GM12878 (cell line): ENCODE data around the gene PDIA4. TPM values are rescaled to one million over a fixed set of nuclear protein-coding genes. Genes with fewer than 3 reads are reported as not detected.

Experiments
- ATAC-seq: fragments of 200-7000 bp; cut with Tn5 transposase; 3 replicates; pipeline ENCODE4 v1.9.1; 2020; ENCODE audit warnings: mild to moderate bottlenecking, moderate library complexity
- BruUV-seq: library from RNA; stranded (reverse); fragments of 400-500 nt; replicated peaks from 2 replicates; lab custom pipeline; 2021; lab: Mats Ljungman, UMichigan
- CTCF ChIA-PET: fragments of 300-600 bp; sonication (Branson Sonifier 250); formaldehyde crosslinking; extraction: SDS; loops from one replicate; lab custom pipeline; 2021; ENCODE audit warnings: inconsistent platforms; lab: Yijun Ruan, JAX
- POLR2A ChIA-PET: fragments of 350-600 bp; formaldehyde crosslinking; extraction: SDS; loops from one replicate; lab custom pipeline; 2021; ENCODE audit warnings: inconsistent platforms; lab: Charles Lee
- RAD21 ChIA-PET: fragments of 300-600 bp; sonication (Branson Sonifier 250); formaldehyde crosslinking; loops from one replicate; lab custom pipeline; 2023; ENCODE audit warnings: antibody characterized with exemption; ENCODE audit not compliant: unreplicated experiment; lab: Charles Lee
- SMC1A ChIA-PET: fragments of 300-600 bp; sonication (Branson Sonifier 250); formaldehyde crosslinking; loops from one replicate; lab custom pipeline; 2023; ENCODE audit not compliant: unreplicated experiment, uncharacterized antibody; lab: Charles Lee
- DNase-seq: peaks from one replicate; pipeline ENCODE4 v3.0.0-alpha.2; 2011; ENCODE audit warnings: low read depth, low spot score
- FAIRE-seq: peaks from 3 replicates; lab custom pipeline; 2011; peaks lifted over from hg19 to GRCh38; lab: Jason Lieb, UNC
- H2AFZ ChIP-seq: 2 replicates; pipeline ENCODE4 v1.6.0; 2011; ENCODE audit warnings: low read depth, low read length, control low read depth; ENCODE audit not compliant: control insufficient read depth
- H3K27ac ChIP-seq: 2 replicates; pipeline ENCODE4 v1.5.1; 2011; ENCODE audit warnings: control low read depth; ENCODE audit not compliant: control insufficient read depth, insufficient read depth
- H3K27me3 ChIP-seq, 2 experiments: replicated peaks in 1 of 2; 2 replicates each; pipeline versions ENCODE4 v1.6.0 to v1.6.1; 2011; ENCODE audit warnings: low read length in 1 of 2; ENCODE audit not compliant: control insufficient read depth in 2 of 2, insufficient read depth in 2 of 2
- H3K36me3 ChIP-seq, 2 experiments: 2 replicates each; pipeline ENCODE4 v1.5.1; 2011; ENCODE audit warnings: low read length in 1 of 2; ENCODE audit not compliant: control insufficient read depth in 2 of 2, insufficient read depth in 2 of 2
- H3K4me1 ChIP-seq: 2 replicates; pipeline ENCODE4 v1.6.1; 2011; ENCODE audit warnings: mild to moderate bottlenecking, low read length, moderate library complexity, mixed read lengths; ENCODE audit not compliant: control insufficient read depth, insufficient read depth
- H3K4me2 ChIP-seq: 2 replicates; pipeline ENCODE4 v1.6.0; 2011; ENCODE audit warnings: control low read depth; ENCODE audit not compliant: control insufficient read depth, insufficient read depth
- H3K4me3 ChIP-seq: fragments of 200-600 bp; sonication (generic); 2 replicates; pipeline ENCODE4 v1.5.1; 2016
- H3K79me2 ChIP-seq: 2 replicates; pipeline ENCODE4 v1.6.0; 2011; ENCODE audit warnings: low read length; ENCODE audit not compliant: control insufficient read depth, insufficient read depth
- H3K9ac ChIP-seq: 2 replicates; pipeline ENCODE4 v1.8.0; 2011; ENCODE audit warnings: low read length, control low read depth, mixed read lengths; ENCODE audit not compliant: control insufficient read depth, insufficient read depth
- H3K9me3 ChIP-seq: replicated peaks from 3 replicates; pipeline ENCODE4 v1.5.1; 2011; ENCODE audit warnings: mild to moderate bottlenecking, low read length; ENCODE audit not compliant: control insufficient read depth, insufficient read depth
- H4K20me1 ChIP-seq: 2 replicates; pipeline ENCODE4 v1.6.0; 2011; ENCODE audit not compliant: control insufficient read depth, insufficient read depth
- CEBPB ChIP-seq, 2 experiments: fragments of 150-350 bp in 1 of 2; IDR thresholded peaks; 2 replicates each; pipeline ENCODE4 v1.6.1; 2012 to 2014; ENCODE audit warnings: low read depth in 2 of 2, low read length in 2 of 2, borderline replicate concordance in 1 of 2, inconsistent platforms in 1 of 2
- PBX3 ChIP-seq: IDR thresholded peaks from 2 replicates; pipeline ENCODE4 v1.6.1; 2011; ENCODE audit warnings: mild to moderate bottlenecking, low read depth, low read length, moderate library complexity; ENCODE audit not compliant: insufficient replicate concordance
- PKNOX1 ChIP-seq: fragments of 450-650 bp; IDR thresholded peaks from 2 replicates; pipeline ENCODE4 v1.6.1; 2016; ENCODE audit warnings: mild to moderate bottlenecking
- RFX5 ChIP-seq: IDR thresholded peaks from 2 replicates; pipeline ENCODE4 v1.6.1; 2011; ENCODE audit warnings: low read depth, low read length, improper control_type of control experiment
- RUNX3 ChIP-seq: IDR thresholded peaks from 2 replicates; pipeline ENCODE4 v1.6.1; 2012; ENCODE audit warnings: low read length, inconsistent platforms
- SIX5 ChIP-seq: IDR thresholded peaks from 2 replicates; pipeline ENCODE4 v1.6.1; 2011; ENCODE audit warnings: mild to moderate bottlenecking, low read depth, low read length, moderate library complexity; ENCODE audit not compliant: severe bottlenecking
- ZBTB40 ChIP-seq: fragments of 450-650 bp; IDR thresholded peaks from 2 replicates; pipeline ENCODE4 v1.6.1; 2016; ENCODE audit warnings: mild to moderate bottlenecking, moderate library complexity, borderline replicate concordance
- WGBS: methylation state at CpG from one replicate; pipeline ENCODE4 v1.1.6; 2016; ENCODE audit warnings: low lambda C conversion rate; ENCODE audit not compliant: insufficient replicate concordance, insufficient coverage; ENCODE audit errors: missing lambda C conversion rate; 5-methylcytosine and 5-hydroxymethylcytosine counted together
- in situ Hi-C: fragments of 300-500 bp; cut with MboI; formaldehyde crosslinking; loops from 9 replicates; pipeline ENCODE4 v1.14.3; 2018; ENCODE audit warnings: mixed read lengths
- intact Hi-C: fragments of 100-400 bp; cut with micrococcal nuclease; formaldehyde crosslinking; loops from one replicate; pipeline ENCODE4 v1.14.2; 2022; ENCODE audit not compliant: unreplicated experiment
- polyA plus RNA-seq, 11 experiments: library from polyadenylated mRNA; depleted of rRNA in 4 of 11; unstranded in 6 of 11; stranded (reverse) in 5 of 11; fragments of >200 nt; fragmentation: Nextera tagmentation in 4 of 11; fragmentation: Illumina TruSeq in 1 of 11; extraction: Ambion mirVana in 4 of 11; extraction: Trizol in 1 of 11; gene quantifications; 1 replicate in 1 of 11; 2 replicates in 10 of 11; pipeline versions ENCODE4 v1.2.1 to v1.2.3, GENCODE V29; 2011 to 2016; ENCODE audit warnings: inconsistent platforms in 2 of 11, missing spikeins in 2 of 11, low read depth in 1 of 11
- total RNA-seq, 4 experiments: library from RNA; depleted of rRNA in 3 of 4; stranded (reverse); fragments of >200 nt in 3 of 4; fragmentation: Illumina TruSeq in 1 of 4; extraction: Trizol in 1 of 4; gene quantifications; 2 replicates each; pipeline versions ENCODE4 v1.2.1 to v1.2.3, GENCODE V29; 2013 to 2021

Gene PDIA4
- total and polyA plus RNA-seq, 10 of the 15 experiments (the other 5 are each of a cell fraction or from before 2014, with no cell fraction given): 7.1 to 306 (median 106) TPM

GRCh38 chr7:148975896-148976295 lies 52.4 kb downstream of the PDIA4 start:
- ChIA-PET POLR2A (no interaction called here), RAD21 (interaction anchor here (0.5 to 1.2 kb wide), 2 partner anchors 10 to 13 kb away, joined by 3 to 4 read pairs; no protein-coding TSS in a partner anchor), CTCF (interaction anchor here (1.0 to 1.4 kb wide), 3 partner anchors 10 to 120 kb away, joined by 3 to 9 read pairs (median 4); no protein-coding TSS in a partner anchor), SMC1A (interaction anchor here (0.6 kb wide), 1 partner anchor 419 kb away, joined by 3 read pairs; no protein-coding TSS in a partner anchor)
- no peak overlapping the region for H3K9ac ChIP-seq
- no peaks in the 10 kb centered on the region for H3K4me1 ChIP-seq
- WGBS: 65% methylated on average over 3 of the region's 3 CpGs
- no peaks in the 10 kb centered on the region for H3K36me3 ChIP-seq
- no peak overlapping the region for H3K4me2 ChIP-seq
- TF ChIP-seq PKNOX1 (peak; percentile 81), ZBTB40 (no peak), RFX5 (no peak), RUNX3 (0 out of 2 replicates have a peak, but pooled peaks have one; percentile 12), SIX5 (peak; percentile 44), CEBPB (IDR thresholded peaks at IDR 0.05; ENCODE audit: borderline replicate concordance in 1 of 2, low read depth in 2 of 2, low read length in 2 of 2) (no peak), PBX3 (peak; percentile 10)
- no peaks in the 10 kb centered on the region for H3K9me3 ChIP-seq
- no peaks in the 10 kb centered on the region for H3K27me3 ChIP-seq
- no TSS peak for BruUV-seq
- FAIRE-seq: no peak
- H3K4me3 ChIP-seq: no peak overlapping the region
- in situ Hi-C loops: no loop called here
- peak; percentile 62 for ATAC-seq
- no peak overlapping the region for H3K27ac ChIP-seq
- no peaks in the 10 kb centered on the region for H3K79me2 ChIP-seq
- no peak for DNase-seq
- no peak overlapping the region for H2AFZ ChIP-seq
- intact Hi-C loops: no loop called here
- H4K20me1 ChIP-seq: no peaks in the 10 kb centered on the region
